ENCODE measurements around the gene ZC3HAV1. TPM values are rescaled to one million over a fixed set of nuclear protein-coding genes. Genes with fewer than 3 reads are reported as not detected.

The ZC3HAV1 gene
- 23.7 to 24.1 TPM (median 23.7 TPM) in 3 replicates for total RNA-seq

- H3K27ac Mint-ChIP-seq: peak within 1 kb of the TSS; percentile 26
- no peaks in the 10 kb centered on the region for H3K9me3 Mint-ChIP-seq
- peak; percentile 28 to 62 for DNase-seq (ENCODE audit: low spot score in 2 of 2, unreplicated experiment in 2 of 2)
- H3K4me3 Mint-ChIP-seq: peak within 1 kb of the TSS; percentile 88
- H3K36me3 Mint-ChIP-seq: no peaks in the 10 kb centered on the region
- TF ChIP-seq CTCF (IDR thresholded peaks at IDR 0.05; ENCODE audit: unreplicated experiment): no peak
- peaks cover 18% of the 10 kb centered on the region for H3K4me1 Mint-ChIP-seq
- peaks cover 4% of the 10 kb centered on the region for H3K27me3 Mint-ChIP-seq (ENCODE audit: low read depth)
Observed at GRCh38 chr7:139109188-139109982, at the start of gene ZC3HAV1. ZC3HAV1 (minus strand) TSS chr7:139109720; CDS start chr7:139109331, 389 bp downstream.

GRCh38 chr7:139153832-139154231 lies 44.3 kb upstream of the ZC3HAV1 start:
- DNase-seq (ENCODE audit: low spot score in 2 of 2, unreplicated experiment in 2 of 2): no peak
- no peaks in the 10 kb centered on the region for H3K27me3 Mint-ChIP-seq (ENCODE audit: low read depth)
- H3K27ac Mint-ChIP-seq: no peak overlapping the region
- peaks cover 10% of the 10 kb centered on the region for H3K36me3 Mint-ChIP-seq
- H3K9me3 Mint-ChIP-seq: no peaks in the 10 kb centered on the region
- H3K4me1 Mint-ChIP-seq: no peaks in the 10 kb centered on the region
- H3K4me3 Mint-ChIP-seq: no peak overlapping the region
- TF ChIP-seq CTCF (IDR thresholded peaks at IDR 0.05; ENCODE audit: unreplicated experiment): no peak

- no peak for DNase-seq (ENCODE audit: low spot score in 2 of 2, unreplicated experiment in 2 of 2)
- no peaks in the 10 kb centered on the region for H3K9me3 Mint-ChIP-seq
- no peaks in the 10 kb centered on the region for H3K27me3 Mint-ChIP-seq (ENCODE audit: low read depth)
- no peak overlapping the region for H3K27ac Mint-ChIP-seq
- H3K4me3 Mint-ChIP-seq: no peak overlapping the region
- H3K36me3 Mint-ChIP-seq: peaks cover 11% of the 10 kb centered on the region
- no peaks in the 10 kb centered on the region for H3K4me1 Mint-ChIP-seq
- TF ChIP-seq CTCF (IDR thresholded peaks at IDR 0.05; ENCODE audit: unreplicated experiment): no peak
Observed at GRCh38 chr7:139152149-139152548, 42.6 kb upstream of the ZC3HAV1 start.

- Mint-ChIP-seq H3K36me3 (peaks cover 17% of the 10 kb centered on the region), H3K9me3 (no peaks in the 10 kb centered on the region), H3K4me1 (no peaks in the 10 kb centered on the region), H3K4me3 (no peak overlapping the region), H3K27ac (no peak overlapping the region), H3K27me3 (ENCODE audit: low read depth) (no peaks in the 10 kb centered on the region)
- no peak for DNase-seq (ENCODE audit: low spot score in 2 of 2, unreplicated experiment in 2 of 2)
- no peak for TF ChIP-seq CTCF (IDR thresholded peaks at IDR 0.05; ENCODE audit: unreplicated experiment)
Observed at GRCh38 chr7:139139150-139139549, 29.6 kb upstream of the ZC3HAV1 start.

- peak; percentile 55 to 82 for DNase-seq (ENCODE audit: low spot score in 2 of 2, unreplicated experiment in 2 of 2)
- TF ChIP-seq CTCF (IDR thresholded peaks at IDR 0.05; ENCODE audit: unreplicated experiment): no peak
- Mint-ChIP-seq H3K27me3 (ENCODE audit: low read depth) (peaks cover 5% of the 10 kb centered on the region), H3K9me3 (no peaks in the 10 kb centered on the region), H3K27ac (peak overlapping the region; percentile 81), H3K4me3 (peak overlapping the region; percentile 81), H3K36me3 (peaks cover 1% of the 10 kb centered on the region), H3K4me1 (peaks cover 13% of the 10 kb centered on the region)
Observed at GRCh38 chr7:139133335-139134139, 24.0 kb upstream of the ZC3HAV1 start.

Measured in mesothelial cell of epicardium (in vitro differentiated cells).